ENCODE results near the gene XKR8.

DNA sequence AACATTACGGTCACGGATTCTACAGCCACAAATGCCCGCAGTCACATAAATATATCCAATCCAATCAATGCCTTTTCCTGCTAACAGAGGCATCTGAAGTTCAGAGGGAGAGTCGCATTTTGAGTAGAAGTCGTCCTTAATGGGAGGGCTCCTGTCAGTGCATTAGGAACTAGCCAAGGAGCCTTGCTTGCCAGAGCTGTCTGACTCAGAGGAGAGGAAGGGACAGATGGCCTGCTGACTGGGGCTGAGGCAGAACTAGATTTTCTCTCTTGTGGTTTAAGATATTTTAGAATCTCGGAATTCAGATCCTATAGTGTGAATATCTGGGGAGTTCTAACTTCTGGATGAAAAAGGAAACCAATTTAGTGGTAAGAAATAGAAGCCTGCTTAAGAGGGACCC lies 10.6 kb downstream of the XKR8 start:
- TF ChIP-seq, protein P1, sequence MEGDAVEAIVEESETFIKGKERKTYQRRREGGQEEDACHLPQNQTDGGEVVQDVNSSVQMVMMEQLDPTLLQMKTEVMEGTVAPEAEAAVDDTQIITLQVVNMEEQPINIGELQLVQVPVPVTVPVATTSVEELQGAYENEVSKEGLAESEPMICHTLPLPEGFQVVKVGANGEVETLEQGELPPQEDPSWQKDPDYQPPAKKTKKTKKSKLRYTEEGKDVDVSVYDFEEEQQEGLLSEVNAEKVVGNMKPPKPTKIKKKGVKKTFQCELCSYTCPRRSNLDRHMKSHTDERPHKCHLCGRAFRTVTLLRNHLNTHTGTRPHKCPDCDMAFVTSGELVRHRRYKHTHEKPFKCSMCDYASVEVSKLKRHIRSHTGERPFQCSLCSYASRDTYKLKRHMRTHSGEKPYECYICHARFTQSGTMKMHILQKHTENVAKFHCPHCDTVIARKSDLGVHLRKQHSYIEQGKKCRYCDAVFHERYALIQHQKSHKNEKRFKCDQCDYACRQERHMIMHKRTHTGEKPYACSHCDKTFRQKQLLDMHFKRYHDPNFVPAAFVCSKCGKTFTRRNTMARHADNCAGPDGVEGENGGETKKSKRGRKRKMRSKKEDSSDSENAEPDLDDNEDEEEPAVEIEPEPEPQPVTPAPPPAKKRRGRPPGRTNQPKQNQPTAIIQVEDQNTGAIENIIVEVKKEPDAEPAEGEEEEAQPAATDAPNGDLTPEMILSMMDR (conservative IDR thresholded peaks at IDR 0.05): no peak
- TF ChIP-seq ZFX (IDR thresholded peaks at IDR 0.05): no peak
